ENCODE results near the gene ZNF329. TPM values are rescaled to one million over a fixed set of nuclear protein-coding genes. Genes with fewer than 3 reads are reported as not detected.

Gene ZNF329
- polyA plus RNA-seq, 1 donor, result 12.1 TPM

Other genes starting within 250 kb of the ZNF329 start
- 14.7 TPM for gene ZNF417, start 234.2 kb downstream of the ZNF329 start, polyA plus RNA-seq (ENCODE audit: insufficient read length)
- 10.2 TPM for gene ZNF418, start 215.4 kb downstream of the ZNF329 start, polyA plus RNA-seq (ENCODE audit: insufficient read length)
- gene ZNF256, start 203.1 kb downstream of the ZNF329 start, polyA plus RNA-seq (ENCODE audit: insufficient read length), result 5.4 TPM
- 0.79 TPM for gene C19orf18, start 176.3 kb downstream of the ZNF329 start, polyA plus RNA-seq (ENCODE audit: insufficient read length)
- gene ZNF606, start 148.0 kb downstream of the ZNF329 start, polyA plus RNA-seq (ENCODE audit: insufficient read length), result 10.8 TPM
- gene ZSCAN1, start 116.8 kb downstream of the ZNF329 start, polyA plus RNA-seq (ENCODE audit: insufficient read length), result 1.6 TPM
- gene ZNF135, start 91.5 kb downstream of the ZNF329 start, polyA plus RNA-seq (ENCODE audit: insufficient read length), result 13.8 TPM
- gene ZSCAN18, start 52.6 kb downstream of the ZNF329 start, polyA plus RNA-seq (ENCODE audit: insufficient read length), result 64.4 TPM
- 11.5 TPM for gene ZNF274, start 32.3 kb upstream of the ZNF329 start, polyA plus RNA-seq (ENCODE audit: insufficient read length)
- gene ZNF544, start 78.1 kb upstream of the ZNF329 start, polyA plus RNA-seq (ENCODE audit: insufficient read length), result 17.6 TPM
- 5.7 TPM for gene ZNF8, start 128.2 kb upstream of the ZNF329 start, polyA plus RNA-seq (ENCODE audit: insufficient read length)
- gene ERVK3-1, start 154.6 kb upstream of the ZNF329 start, polyA plus RNA-seq (ENCODE audit: insufficient read length), result 33.0 TPM
- gene ZSCAN22, start 176.2 kb upstream of the ZNF329 start, polyA plus RNA-seq (ENCODE audit: insufficient read length), result 3.2 TPM
- gene A1BG, start 202.7 kb upstream of the ZNF329 start, polyA plus RNA-seq (ENCODE audit: insufficient read length), result 2.6 TPM
- 2.4 TPM for gene ZNF497, start 212.0 kb upstream of the ZNF329 start, polyA plus RNA-seq (ENCODE audit: insufficient read length)
- 1.6 TPM for gene ZNF837, start 230.2 kb upstream of the ZNF329 start, polyA plus RNA-seq (ENCODE audit: insufficient read length)
- gene RPS5, start 236.5 kb upstream of the ZNF329 start, polyA plus RNA-seq (ENCODE audit: insufficient read length), result 1,753 TPM
- not detected for gene RNF225, start 244.9 kb upstream of the ZNF329 start, polyA plus RNA-seq (ENCODE audit: insufficient read length)

Measured in hindlimb muscle (tissue), 1 donor.